ENCODE measurements around the gene SCNN1G. TPM values are rescaled to one million over a fixed set of nuclear protein-coding genes. Genes with fewer than 3 reads are reported as not detected.

The SCNN1G gene
- total and polyA plus RNA-seq, 4 donors = 0.63 TPM; not detected in 3

- Histone ChIP-seq H3K4me3 (ENCODE audit: low read length in 2 of 2) (no peak overlapping the region), H3K27ac (ENCODE audit: low read depth in 1 of 2, low read length in 2 of 2) (no peak overlapping the region), H3K4me1 (ENCODE audit: control insufficient read depth in 1 of 2, insufficient read depth in 2 of 2, low read length in 2 of 2) (no peaks in the 10 kb centered on the region), H3K36me3 (ENCODE audit: control insufficient read depth in 1 of 2, insufficient read depth in 2 of 2, low read length in 1 of 2) (no peaks in the 10 kb centered on the region), H3K27me3 (ENCODE audit: control insufficient read depth in 1 of 2, insufficient read depth in 2 of 2, low read length in 1 of 2) (no peaks in the 10 kb centered on the region), H3K9me3 (ENCODE audit: control insufficient read depth, low read length) (no peaks in the 10 kb centered on the region)
- DNase-seq = no peak
- intact Hi-C loops (cut with DNase I) = no loop called here
- ATAC-seq (ENCODE audit: low FRiP score) = no peak
- 85 to 93% methylated on average over 1 of the region's 1 CpG for WGBS, 2 donors
These were observed 19.6 kb downstream of the SCNN1G start for GRCh38 chr16:23202166-23202565.

- no peak for ATAC-seq (ENCODE audit: low FRiP score)
- Histone ChIP-seq H3K36me3 (ENCODE audit: control insufficient read depth in 1 of 2, insufficient read depth in 2 of 2, low read length in 1 of 2) (no peaks in the 10 kb centered on the region), H3K27me3 (ENCODE audit: control insufficient read depth in 1 of 2, insufficient read depth in 2 of 2, low read length in 1 of 2) (no peaks in the 10 kb centered on the region), H3K9me3 (ENCODE audit: control insufficient read depth, low read length) (no peaks in the 10 kb centered on the region), H3K27ac (ENCODE audit: low read depth in 1 of 2, low read length in 2 of 2) (no peak overlapping the region), H3K4me1 (ENCODE audit: control insufficient read depth in 1 of 2, insufficient read depth in 2 of 2, low read length in 2 of 2) (no peaks in the 10 kb centered on the region), H3K4me3 (ENCODE audit: low read length in 2 of 2) (no peak overlapping the region)
- intact Hi-C loops (cut with DNase I) = no loop called here
- 51 to 64% methylated on average over 7 of the region's 7 CpGs for WGBS, 2 donors
- no peak for DNase-seq
These were observed 24.4 kb downstream of the SCNN1G start for GRCh38 chr16:23206986-23207385.

GRCh38 chr16:23207485-23207884, 24.9 kb downstream of the SCNN1G start:
- intact Hi-C loops (cut with DNase I) = no loop called here
- Histone ChIP-seq H3K36me3 (ENCODE audit: control insufficient read depth in 1 of 2, insufficient read depth in 2 of 2, low read length in 1 of 2) (no peaks in the 10 kb centered on the region), H3K27ac (ENCODE audit: low read depth in 1 of 2, low read length in 2 of 2) (no peak overlapping the region), H3K4me1 (ENCODE audit: control insufficient read depth in 1 of 2, insufficient read depth in 2 of 2, low read length in 2 of 2) (no peaks in the 10 kb centered on the region), H3K4me3 (ENCODE audit: low read length in 2 of 2) (no peak overlapping the region), H3K9me3 (ENCODE audit: control insufficient read depth, low read length) (no peaks in the 10 kb centered on the region), H3K27me3 (ENCODE audit: control insufficient read depth in 1 of 2, insufficient read depth in 2 of 2, low read length in 1 of 2) (no peaks in the 10 kb centered on the region)
- ATAC-seq (ENCODE audit: low FRiP score) (no peak), DNase-seq (no peak)
- 50 to 52% methylated on average over 3 of the region's 3 CpGs for WGBS, 2 donors

- H3K4me1 ChIP-seq (ENCODE audit: control insufficient read depth in 1 of 2, insufficient read depth in 2 of 2, low read length in 2 of 2) = no peaks in the 10 kb centered on the region
These were observed 27.1 kb downstream of the SCNN1G start for GRCh38 chr16:23209606-23210005.

GRCh38 chr16:23213831-23214230, 31.3 kb downstream of the SCNN1G start:
- no peak overlapping the region for H3K27ac ChIP-seq (ENCODE audit: low read depth in 1 of 2, low read length in 2 of 2)
- H3K27me3 ChIP-seq (ENCODE audit: control insufficient read depth in 1 of 2, insufficient read depth in 2 of 2, low read length in 1 of 2) = no peaks in the 10 kb centered on the region
- intact Hi-C loops (cut with DNase I) = no loop called here
- no peaks in the 10 kb centered on the region for H3K36me3 ChIP-seq (ENCODE audit: control insufficient read depth in 1 of 2, insufficient read depth in 2 of 2, low read length in 1 of 2)
- no peaks in the 10 kb centered on the region for H3K9me3 ChIP-seq (ENCODE audit: control insufficient read depth, low read length)
- H3K4me1 ChIP-seq (ENCODE audit: control insufficient read depth in 1 of 2, insufficient read depth in 2 of 2, low read length in 2 of 2) = no peaks in the 10 kb centered on the region
- H3K4me3 ChIP-seq (ENCODE audit: low read length in 2 of 2) = no peak overlapping the region
- no peak for DNase-seq
- no peak for ATAC-seq (ENCODE audit: low FRiP score)
- WGBS, 2 donors = 69 to 75% methylated on average over 3 of the region's 3 CpGs

More at GRCh38 chr16:23209606-23210005, 27.1 kb downstream of the SCNN1G start:
- ATAC-seq (ENCODE audit: low FRiP score) = no peak
- DNase-seq = no peak
- Histone ChIP-seq H3K27me3 (ENCODE audit: control insufficient read depth in 1 of 2, insufficient read depth in 2 of 2, low read length in 1 of 2) (no peaks in the 10 kb centered on the region), H3K9me3 (ENCODE audit: control insufficient read depth, low read length) (no peaks in the 10 kb centered on the region), H3K4me3 (ENCODE audit: low read length in 2 of 2) (no peak overlapping the region), H3K27ac (ENCODE audit: low read depth in 1 of 2, low read length in 2 of 2) (no peak overlapping the region), H3K36me3 (ENCODE audit: control insufficient read depth in 1 of 2, insufficient read depth in 2 of 2, low read length in 1 of 2) (no peaks in the 10 kb centered on the region)
- intact Hi-C loops (cut with DNase I) = no loop called here
- WGBS, 2 donors = 79 to 80% methylated on average over 9 of the region's 9 CpGs

- no peak overlapping the region for H3K27ac ChIP-seq (ENCODE audit: low read depth in 1 of 2, low read length in 2 of 2)
- 75 to 80% methylated on average over 7 of the region's 7 CpGs for WGBS, 2 donors
- no peaks in the 10 kb centered on the region for H3K9me3 ChIP-seq (ENCODE audit: control insufficient read depth, low read length)
- H3K36me3 ChIP-seq (ENCODE audit: control insufficient read depth in 1 of 2, insufficient read depth in 2 of 2, low read length in 1 of 2) = no peaks in the 10 kb centered on the region
- H3K4me1 ChIP-seq (ENCODE audit: control insufficient read depth in 1 of 2, insufficient read depth in 2 of 2, low read length in 2 of 2) = no peaks in the 10 kb centered on the region
- intact Hi-C loops (cut with DNase I) = no loop called here
- DNase-seq (no peak), ATAC-seq (ENCODE audit: low FRiP score) (no peak)
- no peaks in the 10 kb centered on the region for H3K27me3 ChIP-seq (ENCODE audit: control insufficient read depth in 1 of 2, insufficient read depth in 2 of 2, low read length in 1 of 2)
- H3K4me3 ChIP-seq (ENCODE audit: low read length in 2 of 2) = no peak overlapping the region
These were observed 32.3 kb downstream of the SCNN1G start for GRCh38 chr16:23214796-23215195.

- Histone ChIP-seq H3K27me3 (ENCODE audit: control insufficient read depth in 1 of 2, insufficient read depth in 2 of 2, low read length in 1 of 2) (no peaks in the 10 kb centered on the region), H3K36me3 (ENCODE audit: control insufficient read depth in 1 of 2, insufficient read depth in 2 of 2, low read length in 1 of 2) (no peaks in the 10 kb centered on the region), H3K4me1 (ENCODE audit: control insufficient read depth in 1 of 2, insufficient read depth in 2 of 2, low read length in 2 of 2) (no peaks in the 10 kb centered on the region), H3K27ac (ENCODE audit: low read depth in 1 of 2, low read length in 2 of 2) (no peak overlapping the region), H3K4me3 (ENCODE audit: low read length in 2 of 2) (no peak overlapping the region), H3K9me3 (ENCODE audit: control insufficient read depth, low read length) (no peaks in the 10 kb centered on the region)
- DNase-seq = no peak
- no peak for ATAC-seq (ENCODE audit: low FRiP score)
- intact Hi-C loops (cut with DNase I) = no loop called here
- WGBS, 2 donors = 89 to 91% methylated on average over 10 of the region's 10 CpGs
These were observed 32.9 kb downstream of the SCNN1G start for GRCh38 chr16:23215435-23215834.

- no peak for ATAC-seq (ENCODE audit: low FRiP score)
- no peak for DNase-seq
- Histone ChIP-seq H3K27me3 (ENCODE audit: control insufficient read depth in 1 of 2, insufficient read depth in 2 of 2, low read length in 1 of 2) (no peaks in the 10 kb centered on the region), H3K27ac (ENCODE audit: low read depth in 1 of 2, low read length in 2 of 2) (no peak overlapping the region), H3K9me3 (ENCODE audit: control insufficient read depth, low read length) (no peaks in the 10 kb centered on the region), H3K4me3 (ENCODE audit: low read length in 2 of 2) (no peak overlapping the region), H3K4me1 (ENCODE audit: control insufficient read depth in 1 of 2, insufficient read depth in 2 of 2, low read length in 2 of 2) (no peaks in the 10 kb centered on the region), H3K36me3 (ENCODE audit: control insufficient read depth in 1 of 2, insufficient read depth in 2 of 2, low read length in 1 of 2) (no peaks in the 10 kb centered on the region)
- intact Hi-C loops (cut with DNase I) = no loop called here
- WGBS, 2 donors = 72 to 74% methylated on average over 4 of the region's 4 CpGs
These were observed 34.2 kb downstream of the SCNN1G start for GRCh38 chr16:23216658-23217246.

- H3K36me3 ChIP-seq (ENCODE audit: control insufficient read depth in 1 of 2, insufficient read depth in 2 of 2, low read length in 1 of 2) = no peaks in the 10 kb centered on the region
- ATAC-seq (ENCODE audit: low FRiP score) = no peak
- intact Hi-C loops (cut with DNase I) = no loop called here
- DNase-seq = no peak
- no peak overlapping the region for H3K27ac ChIP-seq (ENCODE audit: low read depth in 1 of 2, low read length in 2 of 2)
- no peaks in the 10 kb centered on the region for H3K4me1 ChIP-seq (ENCODE audit: control insufficient read depth in 1 of 2, insufficient read depth in 2 of 2, low read length in 2 of 2)
- WGBS, 2 donors = 64 to 81% methylated on average over 8 of the region's 8 CpGs
- H3K9me3 ChIP-seq (ENCODE audit: control insufficient read depth, low read length) = no peaks in the 10 kb centered on the region
- H3K27me3 ChIP-seq (ENCODE audit: control insufficient read depth in 1 of 2, insufficient read depth in 2 of 2, low read length in 1 of 2) = no peaks in the 10 kb centered on the region
- no peak overlapping the region for H3K4me3 ChIP-seq (ENCODE audit: low read length in 2 of 2)
These were observed 35.1 kb downstream of the SCNN1G start for GRCh38 chr16:23217646-23218045.

Data from aorta (tissue), 5 donors.